Measurements from ENCODE around the gene CATSPER4. TPM values are rescaled to one million over a fixed set of nuclear protein-coding genes. Genes with fewer than 3 reads are reported as not detected.

The CATSPER4 gene
- total RNA-seq, 3 donors from 2014 or later (not counting 1 experiment from before 2014, with no cell fraction given) = not detected

DNA sequence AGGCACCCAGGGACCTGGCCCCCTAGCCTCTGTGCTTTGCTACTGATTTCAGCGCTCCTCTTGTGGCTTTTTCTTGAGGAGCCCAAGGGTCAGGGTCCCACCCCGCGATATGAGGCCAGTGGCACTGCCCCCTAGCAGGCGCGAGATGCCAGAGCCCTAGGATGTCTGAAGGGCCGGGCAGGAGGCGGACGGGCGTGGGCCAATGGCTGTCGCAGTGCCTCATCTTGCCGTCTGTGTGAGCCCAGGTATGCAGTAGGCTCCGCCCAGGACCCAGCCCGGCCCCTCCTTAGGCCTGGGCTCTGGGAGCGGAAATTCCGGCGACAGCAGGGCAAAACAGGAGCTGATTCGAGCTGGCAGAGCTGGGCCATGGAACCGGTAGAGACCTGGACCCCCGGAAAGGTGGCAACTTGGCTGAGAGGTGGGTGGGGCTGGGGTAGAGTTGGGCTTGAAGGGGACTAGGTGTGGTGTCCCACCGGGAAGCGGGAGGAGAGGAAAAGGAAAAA, 13.2 kb upstream of the CATSPER4 start, which contains the start of gene CNKSR1:
TSS of gene CNKSR1 (plus strand) at position 310 of the 503 bp plus-strand sequence. CDS start at position 367, 57 bp downstream.
- Mint-ChIP-seq H3K4me1 (no peaks in the 10 kb centered on the region), H3K27ac (no peak within 1 kb of the TSS), H3K36me3 (no peaks in the 10 kb centered on the region), H3K9me3 (no peaks in the 10 kb centered on the region), H3K27me3 (ENCODE audit: low read depth in 2 of 2) (no peaks in the 10 kb centered on the region), H3K4me3 (no peak within 1 kb of the TSS)
- Histone ChIP-seq H3K9me3 (ENCODE audit: control insufficient read depth, insufficient read depth, low read length) (no peaks in the 10 kb centered on the region), H3K4me3 (ENCODE audit: low read length) (no peak within 1 kb of the TSS), H3K27me3 (ENCODE audit: control insufficient read depth, insufficient read depth, low read length) (no peaks in the 10 kb centered on the region), H3K27ac (ENCODE audit: low read length) (no peak within 1 kb of the TSS), H3K4me1 (ENCODE audit: control insufficient read depth, insufficient read depth, low read length) (no peaks in the 10 kb centered on the region), H3K36me3 (ENCODE audit: control insufficient read depth, insufficient read depth, low read length) (no peaks in the 10 kb centered on the region)
- intact Hi-C loops (cut with micrococcal nuclease) = no loop called here
- TF ChIP-seq, protein P1, sequence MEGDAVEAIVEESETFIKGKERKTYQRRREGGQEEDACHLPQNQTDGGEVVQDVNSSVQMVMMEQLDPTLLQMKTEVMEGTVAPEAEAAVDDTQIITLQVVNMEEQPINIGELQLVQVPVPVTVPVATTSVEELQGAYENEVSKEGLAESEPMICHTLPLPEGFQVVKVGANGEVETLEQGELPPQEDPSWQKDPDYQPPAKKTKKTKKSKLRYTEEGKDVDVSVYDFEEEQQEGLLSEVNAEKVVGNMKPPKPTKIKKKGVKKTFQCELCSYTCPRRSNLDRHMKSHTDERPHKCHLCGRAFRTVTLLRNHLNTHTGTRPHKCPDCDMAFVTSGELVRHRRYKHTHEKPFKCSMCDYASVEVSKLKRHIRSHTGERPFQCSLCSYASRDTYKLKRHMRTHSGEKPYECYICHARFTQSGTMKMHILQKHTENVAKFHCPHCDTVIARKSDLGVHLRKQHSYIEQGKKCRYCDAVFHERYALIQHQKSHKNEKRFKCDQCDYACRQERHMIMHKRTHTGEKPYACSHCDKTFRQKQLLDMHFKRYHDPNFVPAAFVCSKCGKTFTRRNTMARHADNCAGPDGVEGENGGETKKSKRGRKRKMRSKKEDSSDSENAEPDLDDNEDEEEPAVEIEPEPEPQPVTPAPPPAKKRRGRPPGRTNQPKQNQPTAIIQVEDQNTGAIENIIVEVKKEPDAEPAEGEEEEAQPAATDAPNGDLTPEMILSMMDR (IDR thresholded peaks at IDR 0.05) = no peak
- no peak for DNase-seq
- no peak for ATAC-seq
- whole genome bisulfite sequencing (ENCODE audit: insufficient coverage) = 62% methylated on average over 21 of the region's 21 CpGs

DNA sequence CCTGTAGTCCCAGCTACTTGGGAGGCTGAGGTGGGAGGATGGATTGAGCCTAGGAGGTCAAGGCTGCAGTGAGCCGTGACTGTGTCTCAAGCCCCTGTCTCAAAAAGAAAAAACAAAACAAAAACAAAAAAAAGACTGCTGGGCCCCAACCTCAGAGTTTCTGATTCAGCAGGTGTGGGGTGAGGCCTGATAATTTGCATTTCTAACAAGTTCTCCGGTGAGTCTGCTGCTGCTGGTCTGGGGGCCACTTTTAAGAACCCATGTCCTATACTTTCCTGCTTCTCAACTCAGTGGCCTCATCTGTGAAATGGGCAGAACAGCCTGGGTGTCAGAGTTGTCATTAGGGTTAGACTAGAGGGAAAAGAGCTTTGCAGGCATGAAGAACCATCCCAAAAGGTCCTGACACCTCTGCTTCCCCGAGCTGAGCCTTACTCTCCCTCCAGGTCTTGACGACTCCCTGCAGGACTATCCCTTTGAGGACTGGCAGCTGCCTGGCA, 10.3 kb upstream of the CATSPER4 start:
- intact Hi-C loops (cut with micrococcal nuclease) = no loop called here
- Histone ChIP-seq H3K27me3 (ENCODE audit: control insufficient read depth, insufficient read depth, low read length) (no peaks in the 10 kb centered on the region), H3K36me3 (ENCODE audit: control insufficient read depth, insufficient read depth, low read length) (no peaks in the 10 kb centered on the region), H3K4me3 (ENCODE audit: low read length) (no peak overlapping the region), H3K4me1 (ENCODE audit: control insufficient read depth, insufficient read depth, low read length) (no peaks in the 10 kb centered on the region), H3K9me3 (ENCODE audit: control insufficient read depth, insufficient read depth, low read length) (no peaks in the 10 kb centered on the region), H3K27ac (ENCODE audit: low read length) (no peak overlapping the region)
- Mint-ChIP-seq H3K27me3 (ENCODE audit: low read depth in 2 of 2) (no peaks in the 10 kb centered on the region), H3K36me3 (no peaks in the 10 kb centered on the region), H3K4me1 (no peaks in the 10 kb centered on the region), H3K9me3 (no peaks in the 10 kb centered on the region), H3K4me3 (no peak overlapping the region), H3K27ac (no peak overlapping the region)
- ATAC-seq (no peak), DNase-seq (no peak)
- TF ChIP-seq, protein P1 (IDR thresholded peaks at IDR 0.05) = no peak
- WGBS (ENCODE audit: insufficient coverage) = 88% methylated on average over 3 of the region's 4 CpGs

DNA sequence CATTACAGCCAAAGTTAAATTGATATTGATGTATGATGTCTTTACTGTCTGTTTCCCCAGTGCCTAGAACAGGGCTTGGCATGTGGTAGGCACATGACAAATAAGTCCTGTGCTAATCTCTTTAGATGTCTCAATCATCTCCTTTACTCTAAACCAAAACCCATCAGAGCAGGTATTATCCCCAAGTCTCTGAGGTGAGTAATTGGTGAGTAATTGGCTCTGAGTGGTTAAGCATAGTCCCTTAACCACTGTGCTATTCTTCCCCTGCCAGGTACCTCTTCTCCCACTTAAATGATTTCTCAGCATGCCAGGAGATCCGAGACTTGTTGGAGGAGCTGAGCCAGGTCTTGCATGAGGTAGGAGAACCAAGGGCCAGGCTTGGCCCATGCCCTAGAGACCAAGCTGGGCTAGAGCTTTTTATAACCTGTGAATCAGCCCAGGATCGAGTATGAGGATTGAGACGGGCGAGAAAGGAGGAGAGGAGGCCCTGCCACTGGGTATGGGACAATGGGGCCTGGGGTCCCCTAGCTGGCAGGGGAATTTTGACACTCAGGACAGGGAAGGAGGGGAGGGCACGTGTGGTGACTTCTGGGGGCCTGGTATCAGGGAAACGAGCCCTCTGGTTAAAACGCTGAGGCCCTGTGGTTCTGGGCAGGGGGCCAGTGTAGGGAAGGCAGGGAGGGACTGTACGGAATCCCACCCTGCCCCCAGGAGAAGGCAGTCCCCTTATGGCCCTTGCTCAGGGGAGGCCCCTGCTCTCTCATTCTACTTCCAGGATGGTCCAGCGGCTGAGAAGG, 8.6 kb upstream of the CATSPER4 start:
- Histone ChIP-seq H3K9me3 (ENCODE audit: control insufficient read depth, insufficient read depth, low read length) (no peaks in the 10 kb centered on the region), H3K4me1 (ENCODE audit: control insufficient read depth, insufficient read depth, low read length) (no peaks in the 10 kb centered on the region), H3K27me3 (ENCODE audit: control insufficient read depth, insufficient read depth, low read length) (no peaks in the 10 kb centered on the region), H3K4me3 (ENCODE audit: low read length) (no peak overlapping the region), H3K27ac (ENCODE audit: low read length) (no peak overlapping the region), H3K36me3 (ENCODE audit: control insufficient read depth, insufficient read depth, low read length) (no peaks in the 10 kb centered on the region)
- no peaks in the 10 kb centered on the region for H3K27me3 Mint-ChIP-seq (ENCODE audit: low read depth in 2 of 2)
- no peaks in the 10 kb centered on the region for H3K36me3 Mint-ChIP-seq
- TF ChIP-seq, protein P1 (IDR thresholded peaks at IDR 0.05) = no peak
- H3K9me3 Mint-ChIP-seq = no peaks in the 10 kb centered on the region
- no peak overlapping the region for H3K27ac Mint-ChIP-seq
- WGBS (ENCODE audit: insufficient coverage) = 77% methylated on average over 9 of the region's 9 CpGs
- H3K4me1 Mint-ChIP-seq = no peaks in the 10 kb centered on the region
- ATAC-seq (no peak), DNase-seq (no peak)
- intact Hi-C loops (cut with micrococcal nuclease) = no loop called here
- H3K4me3 Mint-ChIP-seq = no peak overlapping the region
